ENCODE data around the gene TUBA4A.

The TUBA4A gene

DNA sequence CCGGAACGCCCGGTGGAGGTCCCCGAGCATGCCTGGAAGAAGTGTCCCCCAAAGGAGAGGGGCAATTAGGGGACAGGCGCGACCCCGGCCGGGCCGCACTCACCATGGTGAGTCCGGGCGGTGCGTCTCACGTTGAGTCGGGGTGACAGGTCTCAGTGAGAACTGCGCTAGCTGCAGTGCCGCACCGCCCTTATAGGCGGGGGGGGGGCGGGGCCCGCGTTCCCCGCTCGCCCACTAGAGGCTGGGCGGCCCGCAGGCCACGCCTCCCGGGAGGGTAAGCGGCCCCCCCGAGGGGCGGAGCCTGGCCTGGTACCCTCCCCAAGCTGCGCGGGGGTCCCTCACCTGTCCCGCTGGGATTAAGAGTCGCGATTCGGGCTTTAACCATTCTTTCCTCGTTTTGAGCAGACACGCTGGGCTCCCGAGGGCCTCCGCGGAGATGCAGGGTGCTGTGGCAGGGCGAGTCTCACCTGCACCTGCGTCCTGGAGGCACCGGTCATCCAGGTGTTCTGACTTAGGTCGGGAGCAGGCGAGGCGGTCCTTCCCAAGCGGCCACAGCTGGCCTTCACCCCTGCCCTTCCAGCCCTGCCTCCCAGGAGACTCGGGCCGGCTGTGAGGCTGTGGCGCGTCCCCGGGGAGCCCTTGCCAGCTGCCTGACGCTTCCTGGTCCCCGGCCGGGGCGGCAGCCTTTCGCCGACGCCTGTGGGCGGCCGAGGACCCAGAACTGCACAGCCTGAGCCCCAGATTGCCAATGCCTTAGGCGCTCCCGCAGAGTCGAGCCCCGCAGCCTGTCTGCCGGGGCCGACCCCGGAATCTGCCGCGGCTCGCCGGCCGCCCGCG, at the start of gene TUBA4A:
TSS of gene TUBA4A (minus strand) at position 166 of the 837 bp plus-strand sequence. CDS start at position 106, 60 bp downstream.
- peak; percentile 69 to 90 for DNase-seq (ENCODE audit: extremely low read depth in 1 of 2, low read depth in 1 of 2)

DNA sequence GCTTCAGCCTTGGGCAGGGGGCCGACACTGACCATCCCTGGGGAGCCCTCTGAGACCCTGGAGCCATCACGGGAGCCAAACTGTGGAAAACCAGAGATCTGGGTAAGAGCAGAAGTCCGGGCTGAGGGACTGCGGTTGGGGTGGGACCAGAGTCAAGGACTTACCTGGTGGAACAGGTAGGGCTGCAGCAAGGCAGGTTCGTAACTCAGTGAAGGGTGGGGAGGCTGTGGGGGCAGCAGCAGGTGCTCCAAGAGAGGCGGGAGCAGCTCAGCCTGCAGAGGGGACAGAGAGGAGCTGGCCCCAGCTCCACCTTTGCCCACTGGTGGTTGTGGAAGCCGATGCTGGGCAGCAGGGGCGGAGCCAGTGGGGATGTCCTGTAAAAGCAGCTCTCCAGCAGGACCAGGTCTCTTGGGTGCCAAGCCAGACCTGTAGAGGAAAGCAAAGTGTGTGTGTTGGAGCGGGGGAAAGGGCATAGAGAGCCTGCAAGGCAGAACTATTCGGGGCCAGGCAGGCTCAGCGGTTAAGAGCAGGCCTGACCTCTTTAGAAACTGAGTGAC, 48.8 kb upstream of the TUBA4A start:
- no peak for DNase-seq (ENCODE audit: extremely low read depth in 1 of 2, low read depth in 1 of 2)

DNA sequence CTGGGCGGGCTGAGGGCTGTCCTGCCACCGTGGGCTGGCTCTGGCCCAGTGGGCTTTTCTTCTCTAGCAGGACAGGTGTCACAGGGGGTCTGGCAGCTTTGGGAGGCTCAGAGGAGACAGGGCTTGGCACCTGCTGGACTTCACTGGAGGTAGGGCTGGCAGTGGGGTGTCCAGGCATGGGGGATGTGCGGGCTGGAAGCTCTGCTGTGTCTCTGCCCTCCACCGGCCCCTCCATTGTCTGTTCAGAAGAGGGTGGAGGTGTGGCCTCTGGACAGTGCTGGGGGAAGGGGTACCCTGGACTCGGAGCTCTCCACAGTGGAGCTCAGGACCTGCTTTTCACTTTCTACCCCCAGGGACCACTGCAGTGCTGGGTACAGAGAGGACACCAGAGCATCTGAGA, 46.3 kb upstream of the TUBA4A start:
- DNase-seq (ENCODE audit: extremely low read depth in 1 of 2, low read depth in 1 of 2) = no peak

DNA sequence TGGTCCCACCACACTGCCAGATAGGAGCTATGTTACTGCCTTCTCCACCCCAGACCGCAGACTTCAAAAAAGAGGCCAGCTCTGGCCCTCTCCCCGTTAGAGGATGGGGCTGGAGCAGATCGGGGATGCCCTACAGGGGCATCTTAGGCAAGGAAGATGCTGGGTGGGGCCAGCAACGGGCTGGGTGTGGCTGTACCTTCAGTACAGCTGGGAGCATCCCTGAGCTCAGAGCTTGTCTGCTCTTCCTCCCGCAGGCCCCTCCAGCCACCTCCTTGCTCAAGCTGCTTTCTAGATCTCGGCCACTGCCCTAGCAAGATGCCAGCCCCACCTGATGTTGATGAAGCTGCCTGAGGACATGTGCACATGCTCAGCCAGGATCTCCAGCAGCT, 45.6 kb upstream of the TUBA4A start:
- no peak for DNase-seq (ENCODE audit: extremely low read depth in 1 of 2, low read depth in 1 of 2)

DNA sequence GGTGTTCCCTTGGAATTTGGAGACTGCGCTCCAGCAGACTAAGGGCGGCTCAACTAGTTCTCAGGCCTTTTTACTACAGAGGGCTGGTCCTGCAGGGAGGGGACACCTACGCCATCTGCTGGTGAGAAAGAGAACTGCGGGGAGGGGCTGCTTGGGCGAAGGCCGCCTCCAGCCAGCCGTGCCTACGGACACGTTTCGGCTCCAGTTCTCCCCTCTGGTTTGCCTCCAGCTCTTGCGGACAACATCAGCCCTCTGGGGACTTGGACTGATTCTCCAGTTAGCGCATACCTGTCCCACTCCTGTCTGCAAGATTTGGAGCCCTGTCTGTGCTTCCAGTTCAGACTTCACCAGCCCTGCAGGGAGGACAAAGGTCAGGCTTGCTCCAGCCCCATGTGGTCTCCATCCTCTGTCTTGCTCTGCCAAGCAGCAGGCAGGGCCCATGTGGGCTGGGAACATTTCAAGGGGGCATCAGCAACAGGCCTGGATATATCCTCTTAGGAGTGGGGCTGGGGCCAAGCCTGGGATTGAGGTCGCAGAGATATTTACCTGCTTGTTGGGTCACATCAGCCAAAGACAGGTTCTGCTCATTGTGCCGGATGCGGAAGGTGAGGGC, 45.1 kb upstream of the TUBA4A start:
- DNase-seq (ENCODE audit: extremely low read depth in 1 of 2, low read depth in 1 of 2) = peak; percentile 75 to 79

DNA sequence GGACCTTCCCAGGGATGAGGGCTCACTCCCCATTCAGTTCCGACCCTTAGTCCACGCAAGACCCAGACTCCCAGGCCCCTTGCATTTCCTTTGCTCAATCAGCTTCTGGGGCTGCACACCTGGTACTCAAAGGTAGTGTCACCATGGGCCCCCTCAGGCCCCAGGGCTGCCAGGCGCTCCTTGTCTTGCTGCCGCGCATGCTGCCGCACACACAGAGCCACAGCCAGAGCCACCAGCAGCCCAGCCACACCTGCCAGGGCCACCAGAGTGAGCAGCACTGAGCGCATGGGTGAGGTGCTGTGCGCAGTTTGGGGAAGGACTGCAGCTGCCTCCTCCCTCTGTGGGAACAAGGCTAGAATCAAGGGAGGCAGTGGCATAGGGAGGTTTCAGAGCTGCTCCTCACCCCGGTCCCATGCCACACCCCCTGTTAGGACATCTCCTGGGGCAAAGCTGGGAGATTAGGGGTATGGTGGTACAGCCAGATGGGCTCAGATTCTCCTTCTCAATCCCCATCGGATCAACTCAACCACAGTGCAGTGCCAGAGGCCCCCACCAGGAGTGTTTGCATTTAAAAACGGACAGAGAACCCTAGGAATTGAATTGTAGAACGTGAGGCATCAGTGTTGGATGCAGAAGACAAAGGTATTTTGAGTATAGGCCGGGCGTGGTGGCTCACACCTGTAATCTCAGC, 44.2 kb upstream of the TUBA4A start:
- no peak for DNase-seq (ENCODE audit: extremely low read depth in 1 of 2, low read depth in 1 of 2)

DNA sequence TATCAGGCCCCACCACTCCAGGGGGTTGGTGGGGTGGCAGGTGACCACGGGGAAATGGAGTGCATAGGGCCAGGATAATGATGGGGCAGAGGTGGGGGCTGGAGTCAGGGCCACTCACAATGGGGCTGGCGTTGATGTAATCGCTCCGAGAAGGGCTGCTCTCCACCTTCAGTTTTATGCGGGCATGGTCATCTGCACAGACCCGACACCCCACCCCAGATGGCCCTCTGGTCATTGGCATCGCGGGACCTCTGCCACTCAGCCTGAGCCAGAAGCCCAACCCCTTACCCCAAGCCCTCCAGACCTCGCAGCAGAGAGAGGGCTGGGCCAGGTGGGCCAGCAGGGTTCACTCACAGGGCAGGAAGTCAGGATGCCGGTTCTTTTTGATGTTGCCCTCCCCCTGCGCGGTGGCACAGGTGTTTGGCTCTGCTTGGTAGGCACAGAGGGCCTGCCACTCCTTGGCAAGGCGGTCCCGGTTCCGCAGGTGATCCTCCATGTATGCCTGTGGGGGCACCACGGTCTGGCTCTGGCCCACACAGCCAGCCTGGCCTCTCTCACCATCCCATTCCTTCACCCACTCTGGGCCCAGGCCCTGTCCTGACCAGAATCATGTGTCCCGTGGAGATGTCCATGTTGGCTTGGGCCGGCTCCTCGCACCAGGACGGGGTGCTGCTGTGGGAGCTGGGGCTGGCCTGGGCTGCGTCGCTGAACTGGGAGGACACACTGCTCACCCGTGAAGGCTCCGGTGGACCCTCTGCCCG, 43.1 kb upstream of the TUBA4A start:
- no peak for DNase-seq (ENCODE audit: extremely low read depth in 1 of 2, low read depth in 1 of 2)

DNA sequence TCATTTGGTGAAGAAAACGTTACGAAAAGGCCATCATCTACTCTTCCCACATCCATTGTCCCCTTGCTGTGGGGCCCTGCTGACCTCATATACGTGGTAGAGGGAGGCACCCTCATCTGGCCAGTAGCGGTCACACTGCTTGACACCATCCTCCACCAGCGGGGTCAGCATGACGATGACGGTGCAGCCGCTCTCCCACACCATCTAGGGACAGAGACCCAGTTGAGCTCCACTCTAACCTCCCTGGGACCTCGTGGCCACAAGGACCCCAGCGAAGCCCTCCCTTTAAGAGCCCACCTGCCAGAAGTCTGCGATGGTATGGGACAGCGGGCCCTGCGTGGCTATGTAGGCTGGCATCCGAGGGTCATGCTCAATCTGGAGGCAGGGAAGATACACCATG, 42.4 kb upstream of the TUBA4A start:
- no peak for DNase-seq (ENCODE audit: extremely low read depth in 1 of 2, low read depth in 1 of 2)

DNA sequence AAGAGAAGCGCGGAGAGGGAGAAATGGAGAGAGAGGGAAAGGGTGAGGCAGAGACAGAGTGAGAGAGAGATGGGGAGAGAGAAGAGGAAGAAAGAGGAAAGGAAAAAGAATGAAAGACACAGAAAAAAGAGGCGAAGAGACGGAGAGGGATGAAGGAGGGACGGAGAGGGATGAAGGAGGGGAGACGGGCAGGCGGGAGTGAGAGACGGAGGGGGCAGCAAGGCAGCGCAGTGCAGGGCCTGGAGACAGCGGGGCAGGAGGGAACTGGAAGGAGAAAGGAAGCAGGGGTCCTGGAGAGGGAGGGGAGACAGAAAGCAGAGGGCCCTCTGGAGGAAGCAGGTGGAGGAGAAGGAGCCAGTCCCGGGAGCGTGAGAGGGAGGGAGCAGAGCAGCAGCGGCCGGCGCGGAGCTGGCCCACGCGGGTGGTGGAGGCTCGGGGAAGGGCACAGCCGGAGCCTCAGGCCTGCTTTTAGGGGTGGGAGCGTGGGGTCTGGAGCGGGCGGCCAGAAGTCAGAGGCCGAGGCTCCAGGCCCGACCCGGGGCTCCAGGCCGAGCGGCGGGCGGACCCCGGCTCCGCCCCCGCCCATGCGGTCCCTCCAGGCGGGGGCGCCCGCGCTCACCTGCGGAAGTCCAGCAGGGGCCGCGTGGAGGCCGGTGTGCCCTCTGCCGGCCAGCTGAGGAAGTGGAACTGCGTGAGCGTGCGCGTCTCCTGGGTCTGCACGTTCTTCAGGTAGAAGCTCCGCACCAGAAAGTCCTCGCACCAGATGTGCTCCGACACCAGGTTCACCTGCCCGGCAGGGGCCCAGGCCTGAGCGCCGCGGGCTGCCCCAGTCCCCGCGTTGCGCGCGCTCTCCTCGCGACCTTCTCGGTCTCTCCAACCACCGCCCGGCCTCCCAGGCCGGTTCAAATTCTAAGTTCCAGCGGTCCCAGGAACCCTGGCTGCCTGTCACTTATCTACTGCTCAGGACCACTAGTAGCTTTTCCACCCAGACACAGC, 40.9 kb upstream of the TUBA4A start:
- peak; percentile 71 to 81 for DNase-seq (ENCODE audit: extremely low read depth in 1 of 2, low read depth in 1 of 2)

DNA sequence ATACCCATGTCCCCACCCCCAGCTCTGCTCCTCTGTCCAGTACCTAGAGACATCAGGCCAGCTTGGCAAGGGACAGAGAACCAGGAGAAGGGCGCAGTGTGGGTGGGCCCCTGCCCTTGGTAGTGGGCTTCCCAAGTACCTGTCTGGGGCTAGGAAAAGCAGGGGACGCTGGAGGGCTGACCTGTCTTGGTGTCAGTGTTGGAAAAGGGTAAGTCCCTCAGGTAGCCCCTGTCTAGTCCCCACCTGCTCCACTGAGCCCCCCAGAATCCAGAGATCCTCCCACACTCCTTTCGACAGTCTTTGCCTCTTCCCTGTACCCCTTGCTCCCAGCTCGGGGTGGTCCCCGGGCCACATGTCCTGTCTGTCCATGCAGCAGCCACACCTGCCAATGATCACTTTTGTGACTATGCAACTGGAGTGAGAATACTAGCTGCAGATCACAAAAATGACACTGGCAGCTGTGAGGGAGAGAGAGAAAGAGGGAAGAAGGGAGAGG, 40.1 kb upstream of the TUBA4A start:
- no peak for DNase-seq (ENCODE audit: extremely low read depth in 1 of 2, low read depth in 1 of 2)

DNA sequence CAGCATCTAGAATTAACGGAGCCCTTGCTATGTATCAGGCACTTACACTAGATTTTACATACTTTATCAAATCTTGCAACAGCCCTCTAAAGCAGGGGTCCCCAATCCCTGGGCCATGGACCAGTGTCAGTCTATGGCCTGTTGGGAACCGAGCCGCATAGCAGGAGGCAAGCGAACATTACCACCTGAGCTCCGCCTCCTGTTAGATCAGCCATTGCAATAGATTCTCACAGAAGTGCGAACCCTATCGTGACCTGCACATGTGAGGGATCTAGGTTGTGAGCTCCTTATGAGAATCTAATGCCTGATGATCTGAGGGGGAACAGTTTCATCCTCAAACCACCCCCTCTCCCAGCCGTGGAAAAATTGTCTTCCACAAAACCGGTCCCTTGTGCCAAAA, 38.9 kb upstream of the TUBA4A start:
- DNase-seq (ENCODE audit: extremely low read depth in 1 of 2, low read depth in 1 of 2) = no peak

DNA sequence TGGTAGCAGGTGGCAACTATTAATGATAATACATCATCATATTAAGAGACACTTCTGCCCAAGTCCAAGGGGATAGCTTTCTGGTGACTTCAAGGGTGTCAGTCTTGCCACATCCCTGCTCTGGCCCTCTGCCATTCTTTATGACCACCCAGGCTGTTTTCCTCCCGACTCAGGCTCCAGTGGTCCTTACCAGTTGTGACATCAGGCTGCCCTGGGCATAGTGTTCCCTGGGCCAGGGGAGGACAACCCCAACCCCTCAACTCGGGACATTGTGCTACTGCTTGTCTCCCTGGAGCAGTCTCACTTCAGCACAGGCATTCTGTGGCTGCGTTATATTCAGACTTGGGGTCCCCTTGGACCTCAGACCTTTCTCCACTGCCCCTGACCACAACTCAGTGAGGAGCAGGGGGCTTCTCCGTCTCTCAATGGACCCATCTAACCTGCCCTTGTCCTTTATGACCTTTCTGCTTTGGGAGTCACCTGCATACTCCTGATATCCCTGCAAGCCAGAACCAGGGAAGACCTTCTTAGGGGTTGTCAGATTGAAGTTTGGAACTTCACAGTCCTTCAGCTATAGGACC, 38.3 kb upstream of the TUBA4A start:
- DNase-seq (ENCODE audit: extremely low read depth in 1 of 2, low read depth in 1 of 2) = no peak

DNA sequence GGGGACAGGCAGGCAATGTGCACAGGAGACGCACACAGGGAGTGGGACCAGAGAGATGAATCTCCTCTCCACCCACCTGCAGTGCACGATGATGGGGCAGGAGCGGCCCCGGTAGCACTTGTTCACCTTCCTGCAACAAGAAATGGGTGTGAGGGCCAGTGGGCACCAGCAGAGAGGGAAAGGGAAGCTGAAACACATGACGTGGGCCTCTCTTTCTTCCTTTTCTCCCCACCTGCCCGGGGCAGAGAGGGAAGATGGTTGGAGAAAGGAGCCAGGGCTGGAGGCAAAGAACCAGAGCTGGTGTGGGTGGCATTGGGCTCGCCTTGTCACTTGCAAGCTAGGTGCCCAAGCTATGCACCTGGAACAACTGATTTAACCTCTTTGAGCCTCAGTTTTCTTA, 37.7 kb upstream of the TUBA4A start:
- DNase-seq (ENCODE audit: extremely low read depth in 1 of 2, low read depth in 1 of 2) = no peak

DNA sequence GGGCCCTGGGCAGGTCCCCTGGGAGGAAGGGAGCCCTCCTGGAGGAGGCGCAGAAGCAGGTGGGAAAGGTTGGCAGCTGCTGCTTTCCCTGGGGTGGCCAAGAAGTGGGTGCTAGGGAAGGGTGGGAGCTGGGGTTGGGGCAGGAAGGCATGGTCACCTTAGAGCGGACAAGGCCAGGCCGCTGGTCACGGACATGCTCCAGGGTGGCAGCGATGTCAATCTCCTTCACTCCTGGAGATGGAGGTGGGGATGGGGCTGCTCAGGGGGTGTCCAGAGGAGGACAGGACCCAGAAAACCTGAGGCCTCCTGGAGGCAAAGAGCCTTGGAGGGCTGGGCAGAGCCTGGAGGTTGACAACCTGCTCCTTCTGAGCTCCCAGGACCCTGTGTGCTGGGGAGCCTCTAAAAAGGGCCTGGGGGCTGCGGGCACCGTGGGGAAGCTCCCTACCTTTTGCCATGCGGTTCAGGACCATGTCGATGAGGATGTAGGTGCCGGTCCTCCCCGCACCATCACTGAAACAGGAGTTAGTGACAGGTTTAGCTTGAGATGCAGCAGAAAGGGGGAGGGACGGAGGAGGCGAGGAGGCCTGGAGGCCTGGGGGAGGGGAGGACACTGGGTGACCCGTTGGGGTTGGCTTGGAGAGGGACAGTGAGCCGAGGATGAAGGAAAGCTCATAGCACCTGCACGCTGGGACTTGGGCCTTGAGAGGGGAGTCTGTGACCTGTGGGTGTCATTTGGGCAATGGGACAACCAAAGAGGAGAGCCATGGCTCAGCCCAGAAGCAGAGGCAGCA, 36.9 kb upstream of the TUBA4A start:
- no peak for DNase-seq (ENCODE audit: extremely low read depth in 1 of 2, low read depth in 1 of 2)

DNA sequence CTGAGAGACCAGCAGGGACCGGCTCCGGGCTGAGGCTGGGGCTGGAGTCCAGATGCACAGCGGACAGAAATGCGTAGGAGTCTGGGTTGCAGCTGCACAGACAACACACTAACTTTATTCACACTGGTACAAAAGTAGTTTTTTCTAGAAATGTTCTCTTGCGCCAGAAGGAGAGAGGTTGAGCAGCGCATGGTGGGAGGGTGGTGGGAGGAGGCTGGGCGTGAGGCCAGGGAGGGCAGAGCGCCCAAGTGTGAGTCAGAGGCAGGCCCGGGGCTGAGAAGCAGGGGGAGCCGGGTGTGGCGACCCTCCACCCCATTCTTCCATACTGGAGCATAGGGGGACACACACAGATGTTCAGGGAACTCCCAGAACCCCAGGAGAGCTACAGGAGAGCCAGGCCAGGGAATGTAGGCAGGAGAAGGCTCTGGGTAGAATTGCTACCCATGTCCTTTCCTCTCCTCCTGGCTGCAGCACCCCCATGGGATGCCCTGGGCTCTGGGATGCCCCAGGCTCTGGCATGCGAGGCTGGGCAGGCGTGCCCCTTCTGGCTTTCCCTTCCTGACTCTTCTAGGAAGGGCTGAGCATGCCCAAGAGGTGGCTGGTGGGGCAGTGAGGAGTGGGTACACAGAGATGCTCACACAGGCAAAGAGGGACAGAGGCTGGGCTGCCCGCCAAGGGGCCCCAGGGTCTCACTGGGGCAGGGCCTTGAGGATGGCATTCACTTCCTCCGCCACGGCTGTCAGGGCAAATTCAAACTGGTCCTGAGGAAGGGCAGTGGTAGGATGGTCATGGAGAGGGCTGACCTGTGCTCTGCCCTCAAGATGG, 36.0 kb upstream of the TUBA4A start:
- no peak for DNase-seq (ENCODE audit: extremely low read depth in 1 of 2, low read depth in 1 of 2)

DNA sequence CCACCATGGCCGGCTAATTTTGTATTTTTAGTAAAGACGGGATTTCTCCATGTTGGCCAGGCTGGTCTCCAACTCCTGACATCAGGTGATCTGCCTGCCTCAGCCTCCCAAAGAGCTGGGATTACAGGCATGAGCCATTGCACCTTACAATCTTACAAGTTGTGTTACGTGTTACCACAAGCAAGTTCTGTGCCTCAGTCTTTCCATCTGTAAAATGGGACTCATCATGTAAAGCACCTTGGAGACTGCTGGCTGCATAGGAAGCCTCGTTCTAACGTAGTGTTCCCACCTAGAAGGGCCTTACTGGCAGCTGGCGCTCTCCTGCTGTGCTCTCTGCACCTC, 35.4 kb upstream of the TUBA4A start:
- no peak for DNase-seq (ENCODE audit: extremely low read depth in 1 of 2, low read depth in 1 of 2)

DNA sequence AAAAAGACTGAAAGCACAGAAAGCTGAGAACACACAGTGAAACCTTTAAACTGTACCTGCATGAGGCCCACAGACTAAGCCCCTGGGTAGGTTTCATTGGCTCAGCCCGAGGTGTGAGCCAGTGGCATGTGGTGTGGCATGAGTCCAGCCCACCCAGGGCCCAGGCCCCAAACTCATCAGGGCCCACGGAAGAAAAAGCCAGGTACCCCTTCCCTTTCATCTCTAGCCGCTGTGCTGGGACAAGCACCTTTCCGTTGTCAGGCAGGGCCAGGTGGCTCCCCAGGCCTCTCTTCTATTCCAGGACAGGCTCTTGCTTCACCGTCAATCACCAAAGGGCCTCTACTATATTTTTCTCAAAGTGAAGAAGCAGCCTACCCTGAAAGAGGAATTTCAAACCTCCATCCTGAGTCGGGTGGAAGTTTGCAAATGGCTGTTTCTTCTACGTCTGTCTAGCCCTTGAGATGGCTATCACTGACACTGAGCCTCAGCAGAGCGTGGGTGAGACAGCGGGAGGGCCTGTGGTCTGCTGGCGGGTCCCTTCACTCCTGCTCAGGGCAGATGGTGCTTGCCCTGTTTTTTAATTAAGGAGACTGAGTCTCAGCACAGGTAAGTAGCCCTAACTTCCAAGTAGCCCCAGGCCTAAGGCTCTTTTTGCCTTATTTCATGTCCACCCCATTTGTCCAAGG, 34.0 kb upstream of the TUBA4A start:
- no peak for DNase-seq (ENCODE audit: extremely low read depth in 1 of 2, low read depth in 1 of 2)

Measured in activated CD8-positive, alpha-beta memory T cell treated with anti-CD3 and anti-CD28 coated beads for 1 hour (primary cell).